ENCODE results near the gene AQP9.
"Not testable (repeated sequence)": the region's sequence is repeated elsewhere in the genome, so short reads cannot be mapped to it uniquely, and the experiment has no call there.

GRCh38 chr15:58193636-58194035 is 55.5 kb downstream of the AQP9 start:
- TF ChIP-seq POLR2A, CTCF (IDR thresholded peaks at IDR 0.05): not testable (repeated sequence)
